WTC11 (cell line): Measurements from ENCODE around the gene ATXN1L.

Experiments
- CTCF ChIP-seq: fragments of 200-600 bp; IDR thresholded peaks from 2 replicates; pipeline ENCODE4 v1.8.0; 2022; ENCODE audit warnings: antibody characterized with exemption
- E2F4 ChIP-seq: sonication (generic); formaldehyde crosslinking; IDR thresholded peaks from 2 replicates; pipeline ENCODE4 v1.8.1; 2022; ENCODE audit warnings: low read depth, mild to moderate bottlenecking, moderate library complexity, missing genetic modification reagents, borderline replicate concordance
- FOXP4 ChIP-seq: sonication (generic); formaldehyde crosslinking; IDR thresholded peaks from 2 replicates; pipeline ENCODE4 v1.8.0; 2022; ENCODE audit warnings: mild to moderate bottlenecking, missing genetic modification reagents
- NR2C2 ChIP-seq: sonication (generic); formaldehyde crosslinking; IDR thresholded peaks from 2 replicates; pipeline ENCODE4 v1.8.0; 2022; ENCODE audit warnings: mild to moderate bottlenecking, missing genetic modification reagents
- USF1 ChIP-seq: sonication (generic); formaldehyde crosslinking; IDR thresholded peaks from 2 replicates; pipeline ENCODE4 v1.8.0; 2022; ENCODE audit warnings: mild to moderate bottlenecking, missing genetic modification reagents
- USF2 ChIP-seq: sonication (generic); formaldehyde crosslinking; IDR thresholded peaks from 2 replicates; pipeline ENCODE4 v1.8.1; 2023; ENCODE audit warnings: mild to moderate bottlenecking, missing genetic modification reagents, moderate library complexity
- ZNF121 ChIP-seq: sonication (generic); formaldehyde crosslinking; IDR thresholded peaks from 2 replicates; pipeline ENCODE4 v1.8.0; 2023; ENCODE audit warnings: missing genetic modification reagents
- ZNF219 ChIP-seq: sonication (generic); formaldehyde crosslinking; IDR thresholded peaks from 2 replicates; pipeline ENCODE4 v1.8.0; 2023; ENCODE audit warnings: missing genetic modification reagents, mild to moderate bottlenecking, borderline replicate concordance
- ZNF263 ChIP-seq: sonication (generic); formaldehyde crosslinking; IDR thresholded peaks from 2 replicates; pipeline ENCODE4 v1.8.1; 2022; ENCODE audit warnings: low read depth, mild to moderate bottlenecking, moderate library complexity, missing genetic modification reagents
- TF ChIP-seq, protein P1 (sequence below): sonication (generic); formaldehyde crosslinking; IDR thresholded peaks from 2 replicates; pipeline ENCODE4 v1.8.1; 2022; ENCODE audit warnings: low read depth, missing genetic modification reagents, borderline replicate concordance
- TF ChIP-seq, protein P2 (sequence below): sonication (generic); formaldehyde crosslinking; conservative IDR thresholded peaks from 2 replicates; pipeline ENCODE4 v1.8.1; 2022; ENCODE audit warnings: mild to moderate bottlenecking, missing genetic modification reagents

- no peak for TF ChIP-seq CTCF
- no peak for TF ChIP-seq FOXP4 (CRISPR knock-in tag)
- TF ChIP-seq, protein P1, sequence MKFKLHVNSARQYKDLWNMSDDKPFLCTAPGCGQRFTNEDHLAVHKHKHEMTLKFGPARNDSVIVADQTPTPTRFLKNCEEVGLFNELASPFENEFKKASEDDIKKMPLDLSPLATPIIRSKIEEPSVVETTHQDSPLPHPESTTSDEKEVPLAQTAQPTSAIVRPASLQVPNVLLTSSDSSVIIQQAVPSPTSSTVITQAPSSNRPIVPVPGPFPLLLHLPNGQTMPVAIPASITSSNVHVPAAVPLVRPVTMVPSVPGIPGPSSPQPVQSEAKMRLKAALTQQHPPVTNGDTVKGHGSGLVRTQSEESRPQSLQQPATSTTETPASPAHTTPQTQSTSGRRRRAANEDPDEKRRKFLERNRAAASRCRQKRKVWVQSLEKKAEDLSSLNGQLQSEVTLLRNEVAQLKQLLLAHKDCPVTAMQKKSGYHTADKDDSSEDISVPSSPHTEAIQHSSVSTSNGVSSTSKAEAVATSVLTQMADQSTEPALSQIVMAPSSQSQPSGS (CRISPR knock-in tag), result no peak
- no peak for TF ChIP-seq NR2C2 (CRISPR knock-in tag)
- no peak for TF ChIP-seq E2F4
- no peak for TF ChIP-seq ZNF121 (CRISPR knock-in tag)
- TF ChIP-seq ZNF263 (CRISPR knock-in tag), result no peak
- no peak for TF ChIP-seq USF1
- no peak for TF ChIP-seq USF2 (CRISPR knock-in tag)
- TF ChIP-seq, protein P2, sequence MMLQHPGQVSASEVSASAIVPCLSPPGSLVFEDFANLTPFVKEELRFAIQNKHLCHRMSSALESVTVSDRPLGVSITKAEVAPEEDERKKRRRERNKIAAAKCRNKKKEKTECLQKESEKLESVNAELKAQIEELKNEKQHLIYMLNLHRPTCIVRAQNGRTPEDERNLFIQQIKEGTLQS (CRISPR knock-in tag), result no peak
- no peak for TF ChIP-seq ZNF219 (CRISPR knock-in tag)
Observed at GRCh38 chr16:71894229-71894920, 48.6 kb downstream of the ATXN1L start.
